B cell (primary cell): ENCODE measurements around the gene ZNF230. TPM values are rescaled to one million over a fixed set of nuclear protein-coding genes. Genes with fewer than 3 reads are reported as not detected.

Source experiments
- ATAC-seq: fragments of 200-7000 bp; cut with Tn5 transposase; one replicate; pipeline ENCODE4 v1.10.0; 2021; ENCODE audit warnings: low read depth, mild to moderate bottlenecking, moderate number of reproducible peaks, moderate library complexity
- CTCF ChIA-PET: fragments of 350-600 bp; sonication (Branson Sonifier 250); formaldehyde crosslinking; loops from one replicate; lab custom pipeline; 2021; ENCODE audit warnings: antibody characterized with exemption, inconsistent platforms; lab: Charles Lee
- POLR2A ChIA-PET: fragments of 350-600 bp; sonication (Branson Sonifier 250); formaldehyde crosslinking; loops from one replicate; lab custom pipeline; 2021; ENCODE audit warnings: antibody characterized with exemption; lab: Charles Lee
- DNase-seq: peaks from one replicate; pipeline ENCODE4 v3.0.0; 2013
- H2AFZ ChIP-seq: 2 replicates; pipeline ENCODE4 v1.6.1; 2012; ENCODE audit warnings: mild to moderate bottlenecking, low read depth, low read length; ENCODE audit not compliant: insufficient read depth, poor library complexity, severe bottlenecking
- H3K27ac ChIP-seq, 2 donors: 1 replicate in 1 of 2; 2 replicates in 1 of 2; pipeline ENCODE4 v1.5.1; 2012 to 2013; ENCODE audit warnings: low read length in 2 of 2, mild to moderate bottlenecking in 2 of 2, moderate library complexity in 1 of 2
- H3K27me3 ChIP-seq, 4 experiments: fragments of 200-600 bp in 1 of 4; sonication (generic) in 1 of 4; replicated peaks in 1 of 4; 1 replicate in 2 of 4; 2 replicates in 2 of 4; pipeline versions ENCODE4 v1.6.1 to v1.7.0; 2013 to 2016; ENCODE audit warnings: low read length in 3 of 4, mild to moderate bottlenecking in 2 of 4, mixed read lengths in 1 of 4, moderate library complexity in 1 of 4; ENCODE audit not compliant: insufficient read depth in 4 of 4, control insufficient read depth in 3 of 4; ENCODE audit errors: control extremely low read depth in 1 of 4
- H3K36me3 ChIP-seq, 2 experiments: replicated peaks in 1 of 2; 1 replicate in 1 of 2; 2 replicates in 1 of 2; pipeline versions ENCODE4 v1.6.1 to v1.7.1; 2013; ENCODE audit warnings: low read length in 1 of 2; ENCODE audit not compliant: insufficient read depth in 2 of 2, control insufficient read depth in 1 of 2; ENCODE audit errors: control extremely low read depth in 1 of 2, extremely low read depth in 1 of 2
- H3K4me1 ChIP-seq, 2 donors: fragments of 200-600 bp in 1 of 2; sonication (generic) in 1 of 2; 1 replicate in 1 of 2; 2 replicates in 1 of 2; pipeline versions ENCODE4 v1.5.1 to v1.6.1; 2013 to 2017; ENCODE audit warnings: low read length in 2 of 2; ENCODE audit not compliant: control insufficient read depth in 2 of 2, insufficient read depth in 2 of 2
- H3K4me2 ChIP-seq: replicated peaks from 2 replicates; pipeline ENCODE3; 2012; ENCODE audit warnings: mild to moderate bottlenecking, low read depth, low read length; ENCODE audit not compliant: poor library complexity, severe bottlenecking
- H3K4me3 ChIP-seq, 5 experiments: fragments of 200-600 bp in 1 of 5; sonication (generic) in 1 of 5; 1 replicate in 3 of 5; 2 replicates in 2 of 5; pipeline versions ENCODE4 v1.5.1 to v1.7.0; 2011 to 2016; ENCODE audit warnings: low read length in 4 of 5, mild to moderate bottlenecking in 4 of 5, low read depth in 2 of 5, control low read depth in 1 of 5, moderate library complexity in 1 of 5; ENCODE audit not compliant: insufficient read depth in 1 of 5; ENCODE audit errors: control extremely low read depth in 1 of 5, extremely low read depth in 1 of 5
- H3K79me2 ChIP-seq: fragments of 200-600 bp; sonication (generic); one replicate; pipeline ENCODE4 v1.6.0; 2016; ENCODE audit warnings: low read length; ENCODE audit not compliant: control insufficient read depth, insufficient read depth
- H3K9ac ChIP-seq: fragments of 200-600 bp; sonication (generic); 2 replicates; pipeline ENCODE4 v1.6.1; 2017; ENCODE audit warnings: mild to moderate bottlenecking, low read length, moderate library complexity
- H3K9me3 ChIP-seq, 3 donors: one replicate each; pipeline versions ENCODE4 v1.6.1 to v1.7.1; 2013; ENCODE audit warnings: low read length in 2 of 3; ENCODE audit not compliant: control insufficient read depth in 2 of 3, insufficient read depth in 1 of 3; ENCODE audit errors: control extremely low read depth in 1 of 3
- H4K20me1 ChIP-seq: 2 replicates; pipeline ENCODE4 v1.6.0; 2012; ENCODE audit warnings: mild to moderate bottlenecking, low read length; ENCODE audit not compliant: insufficient read depth, control insufficient read depth, poor library complexity, severe bottlenecking
- H3K27ac Mint-ChIP-seq: one replicate; pipeline ENCODE4 v1.8.0; 2021; ENCODE audit warnings: mixed read lengths
- H3K27me3 Mint-ChIP-seq: one replicate; pipeline ENCODE4 v1.8.0; 2021; ENCODE audit warnings: mixed read lengths
- H3K4me1 Mint-ChIP-seq: one replicate; pipeline ENCODE4 v1.8.0; 2021; ENCODE audit warnings: mixed read lengths
- H3K4me3 Mint-ChIP-seq: one replicate; pipeline ENCODE4 v1.8.0; 2021; ENCODE audit warnings: mixed read lengths
- H3K9me3 Mint-ChIP-seq: one replicate; pipeline ENCODE4 v1.8.0; 2022; ENCODE audit warnings: mixed read lengths; ENCODE audit not compliant: insufficient read depth
- EZH2 ChIP-seq: IDR thresholded peaks from 2 replicates; pipeline ENCODE4 v1.6.1; 2012; ENCODE audit warnings: borderline replicate concordance, low read depth, mild to moderate bottlenecking, moderate library complexity, low read length; ENCODE audit not compliant: insufficient read depth, poor library complexity, severe bottlenecking
- WGBS: methylation state at CpG from one replicate; pipeline ENCODE4 v1.1.5; 2013; ENCODE audit warnings: missing lambda C conversion rate; ENCODE audit not compliant: insufficient coverage; 5-methylcytosine and 5-hydroxymethylcytosine counted together
- intact Hi-C: fragments of 100-400 bp; cut with micrococcal nuclease; formaldehyde crosslinking; loops from one replicate; pipeline ENCODE4 v1.10.0; 2022
- polyA plus RNA-seq: library from polyadenylated mRNA; depleted of rRNA; stranded (reverse); fragments of >200 nt; gene quantifications from 2 replicates; pipeline ENCODE4 v1.2.3, GENCODE V29; 2012
- total RNA-seq, 2 donors: library from RNA; stranded (reverse); fragments of 120-200 nt in 1 of 2; gene quantifications; 1 replicate in 1 of 2; 2 replicates in 1 of 2; pipeline versions ENCODE4 v1.2.3 to v1.2.4, GENCODE V29; 2013 to 2022
- TF ChIP-seq, protein P1 (sequence below): fragments of 200-600 bp; IDR thresholded peaks from one replicate; pipeline ENCODE4 v1.8.0; 2022; ENCODE audit warnings: antibody characterized with exemption, mild to moderate bottlenecking

Gene ZNF230
- total and polyA plus RNA-seq, 2 donors (not counting 1 experiment from before 2014, with no cell fraction given), result 3.7 to 16.8 TPM

DNA sequence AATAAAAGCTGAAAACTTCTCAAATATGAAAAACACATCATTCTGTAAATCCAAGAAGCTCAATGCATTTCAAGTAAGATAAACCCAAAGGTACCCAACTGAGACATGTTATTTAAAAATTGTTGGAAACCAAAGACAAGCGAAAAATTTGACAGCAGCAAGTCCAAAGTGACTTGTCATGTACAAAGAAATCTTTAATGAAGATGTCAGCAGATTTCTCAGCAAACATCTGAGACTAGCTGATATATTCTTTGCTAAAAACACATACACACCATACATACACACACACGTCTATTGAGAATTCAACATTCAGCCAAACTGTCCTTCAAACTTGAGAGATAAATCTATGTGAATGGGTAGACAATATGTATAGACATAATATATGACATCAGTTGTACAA, 16.7 kb downstream of the ZNF230 start:
- H3K27ac Mint-ChIP-seq, result no peak overlapping the region
- WGBS, result no CpG with 5 or more reads among the region's 2 CpGs
- Histone ChIP-seq H3K9ac (no peak overlapping the region), H3K4me3 (no peak overlapping the region), H2AFZ (no peak overlapping the region), H3K36me3 (no peaks in the 10 kb centered on the region), H4K20me1 (no peaks in the 10 kb centered on the region), H3K9me3 (peaks cover 1 to 9% (median 7%) of the 10 kb centered on the region in 3 donors), H3K79me2 (no peaks in the 10 kb centered on the region), H3K4me1 (peaks cover 0 to under 1% of the 10 kb centered on the region in 2 donors), H3K4me2 (no peak overlapping the region), H3K27me3 (peaks cover 0 to 9% (median 0%) of the 10 kb centered on the region in 4 experiments), H3K27ac (no peak overlapping the region)
- ChIA-PET CTCF (no interaction called here), POLR2A (no interaction called here)
- H3K9me3 Mint-ChIP-seq, result peaks cover 18% of the 10 kb centered on the region
- no peak overlapping the region for H3K4me3 Mint-ChIP-seq
- intact Hi-C loops, result no loop called here
- H3K4me1 Mint-ChIP-seq, result no peaks in the 10 kb centered on the region
- H3K27me3 Mint-ChIP-seq, result peaks cover 21% of the 10 kb centered on the region
- DNase-seq (no peak), ATAC-seq (no peak)
- no peak for TF ChIP-seq EZH2
- TF ChIP-seq, protein P1, sequence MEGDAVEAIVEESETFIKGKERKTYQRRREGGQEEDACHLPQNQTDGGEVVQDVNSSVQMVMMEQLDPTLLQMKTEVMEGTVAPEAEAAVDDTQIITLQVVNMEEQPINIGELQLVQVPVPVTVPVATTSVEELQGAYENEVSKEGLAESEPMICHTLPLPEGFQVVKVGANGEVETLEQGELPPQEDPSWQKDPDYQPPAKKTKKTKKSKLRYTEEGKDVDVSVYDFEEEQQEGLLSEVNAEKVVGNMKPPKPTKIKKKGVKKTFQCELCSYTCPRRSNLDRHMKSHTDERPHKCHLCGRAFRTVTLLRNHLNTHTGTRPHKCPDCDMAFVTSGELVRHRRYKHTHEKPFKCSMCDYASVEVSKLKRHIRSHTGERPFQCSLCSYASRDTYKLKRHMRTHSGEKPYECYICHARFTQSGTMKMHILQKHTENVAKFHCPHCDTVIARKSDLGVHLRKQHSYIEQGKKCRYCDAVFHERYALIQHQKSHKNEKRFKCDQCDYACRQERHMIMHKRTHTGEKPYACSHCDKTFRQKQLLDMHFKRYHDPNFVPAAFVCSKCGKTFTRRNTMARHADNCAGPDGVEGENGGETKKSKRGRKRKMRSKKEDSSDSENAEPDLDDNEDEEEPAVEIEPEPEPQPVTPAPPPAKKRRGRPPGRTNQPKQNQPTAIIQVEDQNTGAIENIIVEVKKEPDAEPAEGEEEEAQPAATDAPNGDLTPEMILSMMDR, result no peak

DNA sequence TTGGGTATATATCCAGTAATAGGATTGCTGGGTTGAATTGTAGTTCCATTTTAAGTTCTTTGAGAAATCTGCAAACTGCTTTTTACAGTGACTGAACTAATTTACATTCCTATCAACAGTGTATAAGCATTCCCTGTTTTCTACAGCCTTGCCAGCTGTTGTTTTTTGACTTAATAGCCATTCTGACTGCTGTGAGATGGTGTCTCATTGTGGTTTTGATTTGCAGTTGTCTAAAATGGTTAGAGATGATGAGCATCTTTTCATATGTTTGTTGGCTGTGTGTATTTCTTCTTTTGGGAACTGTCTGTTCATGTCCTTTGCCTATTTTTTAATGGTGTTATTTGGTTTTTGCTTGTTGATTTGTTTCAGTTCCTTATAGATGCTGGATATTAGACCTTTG, 18.5 kb downstream of the ZNF230 start:
- peaks cover 11 to 13% of the 10 kb centered on the region in 2 donors for H3K4me1 ChIP-seq
- no peak overlapping the region for H3K9ac ChIP-seq
- H3K9me3 ChIP-seq, result peaks cover 1 to 6% (median 4%) of the 10 kb centered on the region in 3 donors
- H3K36me3 ChIP-seq, result no peaks in the 10 kb centered on the region
- no peak overlapping the region for H3K4me2 ChIP-seq
- TF ChIP-seq EZH2, result no peak
- TF ChIP-seq, protein P1, result no peak
- peaks cover 0 to 9% (median 0%) of the 10 kb centered on the region in 4 experiments for H3K27me3 ChIP-seq
- peaks cover 6% of the 10 kb centered on the region for H3K79me2 ChIP-seq
- ATAC-seq, result no peak
- Mint-ChIP-seq H3K4me1 (peaks cover 17% of the 10 kb centered on the region), H3K27me3 (peaks cover 21% of the 10 kb centered on the region), H3K9me3 (peaks cover 10% of the 10 kb centered on the region), H3K4me3 (no peak overlapping the region), H3K27ac (no peak overlapping the region)
- no peak overlapping the region for H3K27ac ChIP-seq
- no peaks in the 10 kb centered on the region for H4K20me1 ChIP-seq
- CTCF ChIA-PET, result no interaction called here
- H3K4me3 ChIP-seq, result no peak overlapping the region
- no peak for DNase-seq
- intact Hi-C loops, result no loop called here
- POLR2A ChIA-PET, result no interaction called here
- H2AFZ ChIP-seq, result no peak overlapping the region
